H1 (cell line): ENCODE results near the gene MRFAP1.

ENCODE experiments used
- CTCF ChIP-seq, 3 experiments: IDR thresholded peaks; 1 replicate in 2 of 3; 2 replicates in 1 of 3; pipeline versions ENCODE4 v1.5.1 to v1.6.1; 2011; ENCODE audit warnings: low read length in 3 of 3, mild to moderate bottlenecking in 3 of 3, inconsistent platforms in 2 of 3, low read depth in 1 of 3, moderate library complexity in 1 of 3; ENCODE audit not compliant: insufficient read depth in 1 of 3; ENCODE audit errors: control extremely low read depth in 1 of 3
- EZH2 ChIP-seq: fragments of 200-600 bp; sonication (generic); IDR thresholded peaks from 2 replicates; pipeline ENCODE4 v1.7.1; 2012; ENCODE audit warnings: low read depth, mild to moderate bottlenecking, moderate library complexity, low read length, inconsistent platforms; ENCODE audit not compliant: severe bottlenecking
- NANOG ChIP-seq: IDR thresholded peaks from 2 replicates; pipeline ENCODE4 v1.6.1; 2011; ENCODE audit warnings: low read length, low read depth, mild to moderate bottlenecking, inconsistent platforms; ENCODE audit not compliant: insufficient read depth, poor library complexity, severe bottlenecking
- SRF ChIP-seq: IDR thresholded peaks from 2 replicates; pipeline ENCODE4 v1.6.1; 2011; ENCODE audit warnings: mild to moderate bottlenecking, low read depth, low read length, moderate library complexity
- USF2 ChIP-seq: IDR thresholded peaks from 2 replicates; pipeline ENCODE4 v1.6.1; 2011; ENCODE audit warnings: low read length, improper control_type of control experiment
- ZNF274 ChIP-seq: IDR thresholded peaks from 2 replicates; pipeline ENCODE4 v1.7.0; 2012; ENCODE audit warnings: low read length, borderline replicate concordance; ENCODE audit errors: extremely low read depth

GRCh38 chr4:6634746-6635145 lies 5.7 kb upstream of the MRFAP1 start:
- TF ChIP-seq USF2 (no peak), CTCF (IDR thresholded peaks at IDR 0.05; ENCODE audit: control extremely low read depth in 1 of 3, insufficient read depth in 1 of 3, low read depth in 1 of 3, low read length in 3 of 3) (no peak), ZNF274 (no peak), EZH2 (no peak), SRF (no peak), NANOG (no peak)
